ENCODE measurements around the gene IFIT1. TPM values are rescaled to one million over a fixed set of nuclear protein-coding genes. Genes with fewer than 3 reads are reported as not detected.
"Not testable (repeated sequence)": the region's sequence is repeated elsewhere in the genome, so short reads cannot be mapped to it uniquely, and the experiment has no call there.

The IFIT1 gene
- total and polyA plus RNA-seq, 2 donors (not counting 3 experiments of a cell fraction or from before 2014, with no cell fraction given): 0.51 to 0.75 TPM

DNA sequence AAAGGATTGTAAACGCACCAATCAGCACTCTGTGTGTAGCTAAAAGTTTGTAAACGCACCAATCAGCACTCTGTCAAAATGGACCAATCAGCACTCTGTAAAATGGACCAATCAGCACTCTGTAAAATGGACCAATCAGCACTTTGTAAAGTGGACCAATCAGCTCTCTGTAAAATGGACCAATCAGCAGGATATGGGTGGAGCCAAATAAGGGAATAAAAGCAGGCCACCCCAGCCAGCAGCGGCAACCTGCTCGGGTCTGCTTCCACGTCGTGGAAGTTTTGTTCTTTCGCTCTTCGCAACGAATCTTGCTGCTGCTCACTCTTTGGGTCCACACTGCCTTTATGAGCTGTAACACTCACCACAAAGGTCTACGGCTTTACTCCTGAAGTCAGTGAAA lies 19.9 kb downstream of the IFIT1 start:
- DNase-seq (ENCODE audit: low read depth, low spot score); H3K4me1 ChIP-seq (ENCODE audit: control insufficient read depth, extremely low read depth, insufficient read depth, low read length); H3K27ac ChIP-seq (ENCODE audit: insufficient read depth, low read depth, low read length); H4K20me1 ChIP-seq (replicated peaks; ENCODE audit: control insufficient read depth, extremely low read depth, insufficient read depth, low read length); H3K36me3 ChIP-seq (ENCODE audit: control insufficient read depth in 2 of 2, extremely low read depth in 1 of 2, insufficient read depth in 2 of 2, low read length in 2 of 2); H3K27me3 ChIP-seq (ENCODE audit: control insufficient read depth in 2 of 2, insufficient read depth in 2 of 2, low read length in 2 of 2); FAIRE-seq; H2AFZ ChIP-seq (ENCODE audit: low read depth, low read length); H3K9me3 ChIP-seq (replicated peaks; ENCODE audit: control insufficient read depth, insufficient read depth, low read length); CTCF ChIA-PET; BruUV-seq (replicated peaks); H3K4me3 ChIP-seq (replicated peaks in 1 of 3; ENCODE audit: insufficient read depth in 1 of 3, low read depth in 1 of 3, low read length in 3 of 3); H3K4me2 ChIP-seq (ENCODE audit: insufficient read depth, low read length); intact Hi-C loops (cut with micrococcal nuclease); H3K79me2 ChIP-seq (ENCODE audit: control insufficient read depth, insufficient read depth, low read length); H3K9ac ChIP-seq (replicated peaks; ENCODE audit: extremely low read depth, insufficient read depth, low read length); H3K9me1 ChIP-seq (replicated peaks; ENCODE audit: control insufficient read depth, extremely low read depth, insufficient read depth, low read length); dilution Hi-C loops (cut with MboI; ENCODE audit: extremely low pct_ligation_motif_present, low sequenced_read_pairs); POLR2A ChIA-PET: not testable (repeated sequence)

DNA sequence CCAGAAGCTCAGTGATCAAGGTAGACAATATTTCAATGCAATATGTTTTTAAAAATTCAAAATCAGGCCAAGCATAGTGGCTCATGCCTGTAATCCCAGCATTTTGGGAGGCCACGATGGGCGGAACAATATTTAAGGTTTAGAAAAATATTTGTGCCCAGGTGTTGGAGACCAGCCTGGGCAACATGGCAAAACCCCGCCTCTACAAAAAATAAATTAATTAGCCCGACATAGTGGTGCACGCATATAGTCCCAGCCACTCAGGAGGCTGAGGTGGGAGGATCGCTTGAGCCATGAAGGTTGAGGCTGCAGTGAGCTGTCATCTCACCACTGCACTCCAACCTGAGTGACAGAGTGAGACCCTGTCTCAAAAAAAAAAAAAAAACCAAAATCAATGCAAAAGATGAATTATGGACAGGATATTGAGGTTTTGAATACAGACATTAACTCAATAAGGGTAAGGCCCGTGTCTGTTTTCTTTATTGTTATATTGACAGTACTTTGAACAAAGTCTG lies 21.0 kb downstream of the IFIT1 start:
- Histone ChIP-seq H3K79me2 (ENCODE audit: control insufficient read depth, insufficient read depth, low read length) (no peaks in the 10 kb centered on the region), H3K9ac (replicated peaks; ENCODE audit: extremely low read depth, insufficient read depth, low read length) (no peak overlapping the region), H2AFZ (ENCODE audit: low read depth, low read length) (no peak overlapping the region), H3K36me3 (ENCODE audit: control insufficient read depth in 2 of 2, extremely low read depth in 1 of 2, insufficient read depth in 2 of 2, low read length in 2 of 2) (no peaks in the 10 kb centered on the region), H3K4me1 (ENCODE audit: control insufficient read depth, extremely low read depth, insufficient read depth, low read length) (no peaks in the 10 kb centered on the region), H4K20me1 (replicated peaks; ENCODE audit: control insufficient read depth, extremely low read depth, insufficient read depth, low read length) (no peaks in the 10 kb centered on the region), H3K4me3 (replicated peaks in 1 of 3; ENCODE audit: insufficient read depth in 1 of 3, low read depth in 1 of 3, low read length in 3 of 3) (no peak overlapping the region), H3K27me3 (ENCODE audit: control insufficient read depth in 2 of 2, insufficient read depth in 2 of 2, low read length in 2 of 2) (no peaks in the 10 kb centered on the region), H3K9me1 (replicated peaks; ENCODE audit: control insufficient read depth, extremely low read depth, insufficient read depth, low read length) (no peaks in the 10 kb centered on the region), H3K27ac (ENCODE audit: insufficient read depth, low read depth, low read length) (no peak overlapping the region), H3K4me2 (ENCODE audit: insufficient read depth, low read length) (no peak overlapping the region), H3K9me3 (replicated peaks; ENCODE audit: control insufficient read depth, insufficient read depth, low read length) (no peaks in the 10 kb centered on the region)
- no peak for DNase-seq (ENCODE audit: low read depth, low spot score)
- ChIA-PET CTCF (interaction anchor here (0.9 to 1.4 kb wide), 6 partner anchors 11 to 162 kb away, joined by 3 to 7 read pairs (median 4); partner anchors contain the start of genes IFIT1, IFIT2 and LIPA), POLR2A (no interaction called here)
- TF ChIP-seq MYC (IDR thresholded peaks at IDR 0.05; ENCODE audit: low read depth, low read length): no peak
- no peak for TF ChIP-seq GATA2 (IDR thresholded peaks at IDR 0.05; ENCODE audit: insufficient read depth, insufficient read length, low read depth, low read length)
- TF ChIP-seq POLR2A (IDR thresholded peaks at IDR 0.05; ENCODE audit: low read depth, low read length): no peak
- no peak for TF ChIP-seq JUN (IDR thresholded peaks at IDR 0.05; ENCODE audit: borderline replicate concordance, insufficient read depth, insufficient read length, low read depth)
- TF ChIP-seq, protein P1, sequence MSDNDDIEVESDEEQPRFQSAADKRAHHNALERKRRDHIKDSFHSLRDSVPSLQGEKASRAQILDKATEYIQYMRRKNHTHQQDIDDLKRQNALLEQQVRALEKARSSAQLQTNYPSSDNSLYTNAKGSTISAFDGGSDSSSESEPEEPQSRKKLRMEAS (IDR thresholded peaks at IDR 0.05; ENCODE audit: insufficient read depth, insufficient read length): no peak
- no peak for TF ChIP-seq FOS (IDR thresholded peaks at IDR 0.05; ENCODE audit: borderline replicate concordance, insufficient read depth, low read length)
- no peak for TF ChIP-seq EZH2 (IDR thresholded peaks at IDR 0.05; ENCODE audit: borderline replicate concordance, low read depth, low read length, severe bottlenecking)
- no peak for TF ChIP-seq POLR2AphosphoS5 (IDR thresholded peaks at IDR 0.05; ENCODE audit: insufficient read depth, low read depth, low read length)
- TF ChIP-seq, protein P2, sequence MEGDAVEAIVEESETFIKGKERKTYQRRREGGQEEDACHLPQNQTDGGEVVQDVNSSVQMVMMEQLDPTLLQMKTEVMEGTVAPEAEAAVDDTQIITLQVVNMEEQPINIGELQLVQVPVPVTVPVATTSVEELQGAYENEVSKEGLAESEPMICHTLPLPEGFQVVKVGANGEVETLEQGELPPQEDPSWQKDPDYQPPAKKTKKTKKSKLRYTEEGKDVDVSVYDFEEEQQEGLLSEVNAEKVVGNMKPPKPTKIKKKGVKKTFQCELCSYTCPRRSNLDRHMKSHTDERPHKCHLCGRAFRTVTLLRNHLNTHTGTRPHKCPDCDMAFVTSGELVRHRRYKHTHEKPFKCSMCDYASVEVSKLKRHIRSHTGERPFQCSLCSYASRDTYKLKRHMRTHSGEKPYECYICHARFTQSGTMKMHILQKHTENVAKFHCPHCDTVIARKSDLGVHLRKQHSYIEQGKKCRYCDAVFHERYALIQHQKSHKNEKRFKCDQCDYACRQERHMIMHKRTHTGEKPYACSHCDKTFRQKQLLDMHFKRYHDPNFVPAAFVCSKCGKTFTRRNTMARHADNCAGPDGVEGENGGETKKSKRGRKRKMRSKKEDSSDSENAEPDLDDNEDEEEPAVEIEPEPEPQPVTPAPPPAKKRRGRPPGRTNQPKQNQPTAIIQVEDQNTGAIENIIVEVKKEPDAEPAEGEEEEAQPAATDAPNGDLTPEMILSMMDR (IDR thresholded peaks at IDR 0.05; ENCODE audit: extremely low read depth in 1 of 2, insufficient read depth in 1 of 2, low read depth in 1 of 2, low read length in 2 of 2): no peak
- dilution Hi-C loops (cut with MboI; ENCODE audit: extremely low pct_ligation_motif_present, low sequenced_read_pairs): no loop called here
- intact Hi-C loops (cut with micrococcal nuclease): no loop called here
- BruUV-seq (replicated peaks): no TSS peak
- FAIRE-seq: no peak

Measured in endothelial cell of umbilical vein (primary cell).